CD1c-positive myeloid dendritic cell (primary cell): Measurements from ENCODE around the gene MAP3K14.

ENCODE experiments used
- DNase-seq: peaks from one replicate; pipeline ENCODE4 v3.0.0-alpha.2; 2016; ENCODE audit errors: extremely low spot score

Gene MAP3K14

DNA sequence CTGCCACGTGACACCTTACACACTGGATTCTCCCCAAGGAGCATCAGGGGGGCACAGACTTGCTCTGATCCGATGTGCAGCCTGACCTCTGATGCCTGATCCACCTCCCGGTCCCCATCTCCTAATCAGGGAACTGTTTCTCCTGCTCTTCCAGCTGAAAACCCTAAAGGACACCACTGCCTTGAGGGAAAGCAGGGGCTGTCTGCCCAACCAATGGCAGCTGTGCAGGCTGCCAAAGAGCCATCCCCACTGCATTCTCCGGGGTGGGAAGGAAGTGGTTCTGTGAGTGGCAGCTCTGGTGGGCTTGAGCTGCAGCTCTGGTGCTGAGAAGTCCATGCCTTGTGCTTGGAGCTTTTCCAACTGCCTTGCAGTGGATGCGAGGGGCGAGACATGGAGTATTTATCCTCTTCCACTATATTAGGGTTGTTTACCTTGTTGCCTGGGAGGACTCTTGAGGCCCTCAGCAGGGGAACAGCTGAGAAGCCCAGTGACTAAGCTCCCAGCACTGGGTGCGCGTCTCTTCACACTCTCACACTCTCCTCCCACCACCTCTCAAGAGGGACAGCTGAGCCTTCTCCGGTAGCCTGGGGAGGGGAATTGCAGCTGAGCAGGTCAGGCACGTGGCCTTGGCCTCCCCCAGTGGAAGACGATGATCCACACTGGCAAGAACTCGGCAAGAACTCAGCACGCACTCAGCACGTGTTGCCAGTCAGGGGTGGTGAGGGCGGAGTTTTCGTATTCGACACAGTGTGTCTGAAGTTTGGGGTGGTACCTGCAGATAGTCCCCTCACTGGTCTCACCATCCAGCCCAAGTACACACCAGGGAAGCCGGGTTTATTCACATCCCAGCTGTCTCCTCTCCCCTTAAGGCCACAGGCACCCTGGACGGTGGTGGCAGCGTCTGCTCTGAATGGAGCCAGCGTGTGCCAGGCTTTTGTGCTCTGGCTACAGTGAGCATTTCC is 33.9 kb downstream of the MAP3K14 start:
- no peak for DNase-seq

DNA sequence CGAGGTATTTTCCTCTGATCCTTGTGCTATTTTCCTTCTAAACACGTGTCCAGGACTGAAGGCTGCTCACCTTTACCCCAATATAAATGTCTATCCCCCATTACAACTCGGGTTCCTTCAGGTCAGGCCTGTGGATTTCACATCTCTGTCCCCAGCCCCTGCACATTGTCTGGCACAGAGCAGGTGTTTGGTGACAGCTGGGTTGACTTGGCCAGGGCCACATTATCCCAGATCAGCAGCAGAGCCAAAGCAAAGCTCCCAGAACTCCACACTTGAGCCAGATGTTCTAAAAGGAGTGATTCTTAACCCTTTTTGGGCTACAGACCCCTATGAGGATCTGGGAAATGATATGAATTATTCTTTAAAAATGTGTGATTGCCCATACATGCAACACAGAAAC is 36.9 kb downstream of the MAP3K14 start:
- no peak for DNase-seq

- DNase-seq = no peak
Measured at GRCh38 chr17:45277992-45278391, 38.8 kb downstream of the MAP3K14 start.

DNA sequence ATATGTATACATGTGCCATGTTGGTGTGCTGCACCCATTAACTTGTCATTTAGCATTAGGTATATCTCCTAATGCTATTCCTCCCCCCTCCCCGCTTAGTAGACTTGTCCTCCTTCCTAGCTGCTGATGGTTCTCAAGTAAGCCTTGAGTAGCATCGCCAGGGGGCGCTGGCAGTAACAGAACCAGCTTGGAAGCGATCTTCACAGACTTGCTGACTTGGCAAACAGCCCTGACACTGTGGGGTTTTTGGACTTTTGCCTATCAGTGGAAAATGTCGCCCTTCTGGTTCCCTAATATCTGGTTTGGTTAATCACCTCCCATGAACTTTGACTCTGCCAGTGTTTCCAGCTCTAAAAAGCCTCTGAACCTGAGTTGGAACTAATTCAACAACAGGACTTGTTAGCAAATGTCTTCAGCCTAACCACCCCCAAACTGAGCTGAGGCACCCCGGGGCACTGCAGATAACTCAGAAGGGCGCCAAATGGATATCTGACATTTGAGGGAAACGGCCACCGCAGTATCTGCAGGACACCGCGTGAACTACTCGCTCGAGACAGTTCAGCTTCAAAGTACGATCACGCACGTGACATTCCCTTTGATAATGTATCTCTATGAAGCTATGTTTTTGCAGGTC is 39.5 kb downstream of the MAP3K14 start:
- peak; percentile 95 for DNase-seq

GRCh38 chr17:45276031-45276430 is 40.8 kb downstream of the MAP3K14 start:
- DNase-seq = no peak

DNA sequence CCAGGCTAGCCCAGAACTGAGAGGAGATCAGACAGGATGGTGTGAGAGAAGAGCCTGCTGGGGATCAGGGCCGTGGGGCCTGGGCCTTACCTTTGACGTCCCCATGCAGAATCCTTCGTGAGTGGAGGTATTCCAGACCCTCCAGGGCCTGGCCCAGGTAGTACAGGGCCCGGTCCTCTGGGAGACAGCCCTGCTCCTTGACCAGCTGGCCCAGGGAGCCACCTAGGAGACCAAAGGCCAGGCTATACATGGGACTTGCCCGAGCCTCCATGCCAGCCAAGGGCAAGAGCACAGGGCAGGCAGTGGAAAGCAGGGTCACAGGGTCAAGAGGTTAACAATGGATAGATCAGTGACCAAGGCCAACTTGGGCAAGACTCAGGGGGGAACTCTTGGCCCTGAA is 42.8 kb downstream of the MAP3K14 start:
- no peak for DNase-seq

DNA sequence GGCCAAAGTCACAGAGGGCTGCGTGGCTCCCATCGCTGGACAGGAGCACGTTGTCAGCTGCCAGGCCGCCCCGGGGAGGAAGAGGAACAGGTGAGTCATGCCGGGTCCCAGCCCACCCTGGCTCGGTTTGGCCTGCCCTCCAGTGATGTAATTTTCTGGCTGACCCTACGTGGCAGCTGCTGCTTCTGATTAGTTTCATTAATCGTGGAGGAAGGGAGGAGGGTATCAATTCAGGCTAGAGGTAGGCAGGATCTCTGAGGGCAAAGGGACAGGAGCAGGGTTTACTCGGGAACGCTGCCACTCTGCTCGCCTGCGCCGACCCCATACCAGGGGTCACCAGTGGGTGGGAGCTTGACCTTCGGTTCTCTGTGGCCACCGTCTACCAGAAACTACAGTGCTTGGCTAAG is 43.3 kb downstream of the MAP3K14 start:
- no peak for DNase-seq

DNA sequence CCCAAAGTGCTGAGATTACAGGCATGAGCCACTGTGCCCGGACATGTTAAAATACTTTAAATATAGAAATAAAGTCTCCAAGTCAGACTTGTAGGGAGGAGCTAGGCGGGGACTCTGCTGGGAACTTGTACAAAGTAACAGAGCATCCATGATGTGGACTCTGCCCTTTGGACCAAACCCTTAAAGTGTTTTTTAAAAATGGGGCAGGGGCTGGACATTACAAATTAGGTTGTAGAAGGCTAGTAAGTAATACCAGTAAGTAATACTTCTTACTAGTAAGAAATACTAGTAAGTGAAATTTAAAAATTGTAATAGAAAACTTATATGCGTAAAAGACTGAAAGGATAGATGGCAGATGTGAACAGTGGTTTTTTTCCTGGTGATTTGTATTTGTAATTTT is 45.2 kb downstream of the MAP3K14 start:
- no peak for DNase-seq

GRCh38 chr17:45270828-45271418 is 45.9 kb downstream of the MAP3K14 start:
- peak; percentile 38 for DNase-seq

DNA sequence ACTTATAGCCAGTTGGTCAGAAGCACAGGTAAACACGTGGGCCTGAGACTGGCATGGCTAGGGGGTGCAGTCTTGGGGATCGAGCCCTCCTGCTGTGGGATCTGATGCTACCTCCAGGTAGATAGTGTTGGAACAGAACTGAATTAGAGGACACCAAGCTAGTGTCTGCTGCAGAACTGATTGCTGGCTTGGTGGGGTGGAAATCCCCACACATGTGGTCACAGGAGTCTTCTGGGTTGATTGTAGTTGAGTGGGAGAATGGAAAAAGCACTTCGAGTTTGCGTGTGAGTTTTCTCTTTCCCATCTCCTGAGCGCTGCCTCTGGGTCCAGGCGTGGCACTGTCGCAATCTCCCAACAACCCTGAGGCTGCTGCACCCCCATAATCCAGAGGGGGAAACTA is 46.9 kb downstream of the MAP3K14 start:
- DNase-seq = no peak

DNA sequence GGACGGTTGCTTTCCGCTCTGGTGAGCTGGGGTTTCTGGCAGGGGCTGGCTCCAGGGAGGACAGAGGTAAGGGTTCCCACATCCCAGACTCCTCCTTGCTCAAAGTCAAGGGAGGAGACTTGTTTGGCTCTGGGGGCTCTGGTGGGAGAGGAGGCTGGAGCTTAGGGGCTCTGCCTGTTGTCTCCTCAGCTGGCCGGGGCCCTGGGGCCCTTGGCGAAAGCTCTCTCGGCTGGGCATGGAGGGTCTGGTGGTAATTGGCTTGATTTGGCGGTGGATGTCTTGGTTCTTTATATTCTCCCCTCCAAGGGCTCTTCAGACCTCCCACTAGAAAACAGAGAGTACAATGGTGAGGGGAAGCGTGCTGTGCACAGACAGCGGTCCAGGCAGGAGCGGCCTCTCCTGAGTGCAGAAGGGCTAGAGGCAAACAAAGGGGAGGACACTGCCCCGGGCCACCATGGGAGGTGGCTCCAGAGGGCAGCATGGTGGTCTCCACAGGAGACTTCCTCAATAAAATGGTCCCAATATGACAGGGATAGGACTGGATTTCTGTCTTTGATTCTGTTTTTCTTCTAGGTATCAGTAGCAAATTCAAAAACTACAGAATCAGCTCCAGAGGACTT is 49.3 kb downstream of the MAP3K14 start:
- DNase-seq = no peak

DNA sequence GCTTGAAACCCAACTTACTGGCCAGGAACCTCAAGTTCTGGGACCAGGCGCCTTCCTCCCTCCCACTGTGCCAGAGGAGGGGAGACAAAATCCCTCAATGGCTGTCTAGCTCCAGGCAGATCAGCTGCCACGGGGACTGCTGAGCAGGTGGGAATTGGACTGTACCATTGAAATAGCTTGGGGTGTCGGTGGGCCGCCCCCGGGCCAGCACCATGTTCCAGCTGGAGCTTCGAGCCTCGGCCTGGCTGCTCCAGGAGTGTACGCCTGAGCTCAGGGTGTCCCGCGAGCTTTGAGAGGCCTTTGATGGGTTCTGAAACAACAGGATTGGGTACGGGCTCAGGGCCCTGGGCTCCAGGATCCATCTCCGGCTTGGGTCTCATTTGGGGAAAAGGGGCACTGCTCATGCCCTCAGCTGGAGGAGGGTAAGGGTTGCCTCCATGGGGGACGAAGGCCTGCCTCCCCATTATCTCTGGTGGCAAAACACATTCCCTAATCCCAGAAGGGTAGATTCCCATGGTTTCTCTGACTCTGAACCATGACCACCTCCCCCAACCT is 50.4 kb downstream of the MAP3K14 start:
- DNase-seq = no peak

DNA sequence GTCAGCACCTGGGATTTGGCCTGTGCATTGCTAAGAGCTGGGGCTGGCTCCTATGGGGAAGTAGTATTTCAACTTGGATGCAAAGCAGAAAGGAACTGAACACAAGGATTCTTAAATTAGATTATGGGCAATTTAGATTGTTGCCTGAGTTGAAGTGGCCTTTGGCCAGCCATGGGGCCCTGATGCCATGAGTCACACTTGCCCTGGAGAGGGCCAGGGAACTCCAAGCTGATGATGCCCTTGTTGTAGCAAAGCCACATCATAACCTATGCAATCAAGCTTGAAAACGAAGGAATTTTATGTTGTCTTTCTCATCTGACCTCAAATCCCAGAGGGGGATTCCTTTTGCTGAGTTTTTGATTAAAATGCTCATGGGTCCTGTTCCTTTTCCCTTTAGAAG is 51.0 kb downstream of the MAP3K14 start:
- no peak for DNase-seq

- DNase-seq = no peak
Measured at GRCh38 chr17:45264988-45265387, 51.8 kb downstream of the MAP3K14 start.

- DNase-seq = no peak
Measured at GRCh38 chr17:45264430-45264829, 52.4 kb downstream of the MAP3K14 start.

DNA sequence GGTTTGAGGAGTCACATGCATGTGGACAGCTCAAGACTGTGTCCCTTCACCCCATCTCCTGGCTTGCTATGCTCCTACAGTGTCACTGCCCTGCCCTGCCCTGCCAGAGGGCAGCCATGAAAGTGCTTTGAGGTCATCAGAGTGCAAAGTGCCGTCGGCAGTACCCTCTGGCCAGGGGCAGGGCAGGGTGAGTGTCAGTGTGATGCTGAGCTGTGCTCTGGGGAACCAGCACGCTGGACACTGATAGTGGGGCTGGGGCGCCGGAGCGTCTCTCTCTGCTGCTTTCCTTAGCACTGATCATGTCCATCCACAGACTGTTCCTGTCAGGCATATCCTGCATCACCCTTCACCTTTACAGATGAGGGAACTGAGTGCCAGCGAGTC is 53.4 kb downstream of the MAP3K14 start:
- no peak for DNase-seq

DNA sequence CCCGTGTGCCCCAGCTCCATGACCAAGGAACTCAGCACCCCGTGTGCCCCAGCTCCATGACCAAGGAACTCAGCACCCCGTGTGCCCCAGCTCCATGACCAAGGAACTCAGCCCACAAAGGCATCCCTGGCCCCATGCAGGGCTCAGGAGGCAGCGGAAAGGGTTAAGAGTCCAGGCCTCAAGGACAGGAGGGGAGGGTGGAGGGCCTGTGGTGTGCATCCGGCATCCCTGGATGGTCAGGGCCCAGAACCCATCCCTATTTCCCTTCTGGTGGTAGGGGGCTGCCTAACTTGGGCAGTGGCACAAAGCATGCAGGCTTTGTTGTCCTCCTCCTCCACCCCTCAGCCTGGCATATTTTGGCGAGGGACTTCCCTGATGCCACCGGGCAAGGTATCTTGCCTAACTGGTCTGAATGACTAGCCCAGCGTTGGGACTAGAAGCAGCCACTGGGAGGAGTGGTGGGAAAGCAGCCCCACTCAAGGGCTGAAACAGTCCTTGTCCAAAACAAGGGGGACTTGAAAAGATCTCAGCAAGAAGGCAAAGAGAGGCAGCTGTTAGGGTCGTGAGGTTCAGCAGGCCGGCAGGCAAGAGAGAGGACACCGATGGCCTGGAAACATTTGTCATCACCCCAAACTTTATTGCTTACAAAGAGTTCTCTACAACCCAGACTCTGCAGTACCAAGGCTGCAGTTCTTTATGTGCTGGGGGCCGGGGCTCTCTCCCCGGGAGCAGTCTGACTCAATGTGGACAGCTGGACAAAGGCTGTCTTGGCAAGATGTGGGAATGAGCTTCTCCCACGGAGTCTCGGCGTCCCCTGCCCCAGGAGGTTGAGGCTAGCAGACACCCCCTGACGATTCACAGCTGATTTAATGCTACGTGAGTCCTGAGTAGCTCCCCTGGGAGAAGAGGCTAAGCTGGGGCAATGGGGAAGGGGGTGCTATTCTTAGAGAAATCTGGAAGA is 54.0 kb downstream of the MAP3K14 start:
- no peak for DNase-seq

GRCh38 chr17:45261577-45262515 is 55.0 kb downstream of the MAP3K14 start, which contains the start of gene SPATA32:
Gene SPATA32, minus strand, starts transcription at chr17:45262094. Its CDS starts 78 bp downstream, at chr17:45262016.
- DNase-seq = peak; percentile 66

GRCh38 chr17:45260204-45260783 is 56.5 kb downstream of the MAP3K14 start:
- no peak for DNase-seq
